Stimulated activated CD8-positive, alpha-beta memory T cell treated with anti-CD3 and anti-CD28 coated beads, Interleukin-4, amount 100 ng/mL, for 48 hours (primary cell): ENCODE data around the gene OR51A7.

Experiments
- DNase-seq: peaks from one replicate; pipeline ENCODE4 v3.0.0-alpha.2; 2020

OR51A7 gene

DNA sequence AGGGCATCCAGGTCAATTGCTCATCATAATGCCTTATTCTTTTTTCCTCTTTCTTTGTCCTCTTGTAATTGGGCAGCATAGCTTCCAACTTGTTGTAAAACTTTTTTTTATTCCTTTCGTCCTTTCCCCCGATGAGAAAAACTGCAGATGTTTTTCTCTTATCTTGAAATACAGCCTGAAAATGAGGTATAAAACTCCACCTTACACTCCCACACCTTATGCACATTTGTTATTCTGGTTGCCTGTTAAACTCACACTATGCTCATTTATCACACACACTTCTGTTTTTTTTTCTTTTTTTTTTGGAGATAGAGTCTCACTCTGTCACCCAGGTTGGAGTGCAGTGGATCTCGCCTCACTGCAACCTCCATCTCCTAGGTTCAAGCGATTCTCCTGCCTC, 53.8 kb downstream of the OR51A7 start:
- no peak for DNase-seq
